Coronary artery (tissue), 2 donors: ENCODE data around the gene HOXC12.

Experiments used
- DNase-seq: peaks from one replicate; pipeline ENCODE4 v3.0.0-alpha.2; 2017; ENCODE audit warnings: low spot score
- H3K27ac ChIP-seq, 2 donors: fragments of 200-600 bp; sonication (generic); one replicate each; pipeline ENCODE4 v1.5.1; 2016 to 2019
- H3K4me3 ChIP-seq: fragments of 200-600 bp; sonication (generic); 2 replicates; pipeline ENCODE4 v1.5.1; 2016; ENCODE audit warnings: mild to moderate bottlenecking, moderate library complexity
- CTCF ChIP-seq: fragments of 200-600 bp; sonication (generic); IDR thresholded peaks from one replicate; pipeline ENCODE4 v1.5.1; 2019; ENCODE audit warnings: antibody characterized with exemption

HOXC12 gene

DNA sequence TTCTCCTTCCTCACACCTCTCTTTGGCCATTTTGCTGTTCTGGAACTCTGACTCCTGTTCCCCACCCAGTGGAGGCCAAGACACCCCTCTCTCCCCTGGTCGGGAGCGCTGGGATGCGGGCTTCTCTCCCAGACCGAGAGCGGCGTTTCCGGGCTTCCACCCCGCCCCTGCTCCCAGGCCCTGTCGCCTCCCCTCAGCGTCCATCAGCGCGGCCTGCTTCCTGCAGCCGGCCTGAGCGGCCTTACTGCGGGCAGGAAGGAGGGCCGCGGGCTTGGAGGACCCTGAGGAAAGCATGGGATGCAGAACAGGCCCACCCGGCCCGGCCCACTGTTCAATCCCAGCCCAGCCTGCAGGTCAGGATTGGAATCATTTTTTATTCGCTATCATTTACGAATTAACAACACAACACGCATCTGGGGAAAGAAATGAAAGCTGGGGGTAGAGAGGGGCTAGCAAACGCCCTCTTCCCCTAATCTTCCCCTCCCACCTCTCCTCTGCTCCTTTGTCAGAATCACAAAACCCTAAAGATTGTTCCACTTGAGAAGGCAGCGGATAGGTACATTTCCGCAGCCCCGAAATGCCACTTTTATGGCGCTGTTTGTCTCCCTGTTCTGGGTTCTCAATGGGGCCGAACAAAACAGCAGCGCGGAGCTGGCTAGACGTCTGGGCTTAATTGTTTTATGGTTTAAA is 50.3 kb downstream of the HOXC12 start:
- DNase-seq, result no peak
- TF ChIP-seq CTCF, result no peak
- Histone ChIP-seq H3K27ac (no peak overlapping the region), H3K4me3 (no peak overlapping the region)

DNA sequence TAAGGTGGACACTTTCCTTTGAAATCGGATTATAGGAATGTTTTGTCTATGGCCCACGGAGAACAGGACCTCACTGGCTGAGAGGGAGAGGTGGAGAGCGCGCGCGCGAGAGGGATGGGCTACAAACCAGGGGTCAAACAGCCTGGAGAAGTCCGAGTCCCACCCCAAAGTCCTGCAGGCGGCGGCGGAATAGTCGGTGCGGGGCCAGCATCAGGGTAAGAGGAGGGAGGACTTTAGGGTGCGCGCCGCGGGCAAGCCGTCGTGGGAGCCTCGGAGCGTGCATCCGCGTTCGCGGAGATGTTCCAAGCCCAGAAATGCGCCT is 50.8 kb downstream of the HOXC12 start:
- no peak for TF ChIP-seq CTCF
- H3K4me3 ChIP-seq, result no peak overlapping the region
- no peak for DNase-seq
- no peak overlapping the region for H3K27ac ChIP-seq

- Histone ChIP-seq H3K4me3 (peak overlapping the region; percentile 15), H3K27ac (no peak overlapping the region)
- DNase-seq, result peak; percentile 82
- TF ChIP-seq CTCF, result peak; percentile 88
Observed at GRCh38 chr12:54005853-54006558, 51.3 kb downstream of the HOXC12 start.

GRCh38 chr12:54006559-54007220 is 52.0 kb downstream of the HOXC12 start:
- TF ChIP-seq CTCF, result no peak
- Histone ChIP-seq H3K27ac (no peak overlapping the region), H3K4me3 (peak overlapping the region; percentile 15)
- no peak for DNase-seq

DNA sequence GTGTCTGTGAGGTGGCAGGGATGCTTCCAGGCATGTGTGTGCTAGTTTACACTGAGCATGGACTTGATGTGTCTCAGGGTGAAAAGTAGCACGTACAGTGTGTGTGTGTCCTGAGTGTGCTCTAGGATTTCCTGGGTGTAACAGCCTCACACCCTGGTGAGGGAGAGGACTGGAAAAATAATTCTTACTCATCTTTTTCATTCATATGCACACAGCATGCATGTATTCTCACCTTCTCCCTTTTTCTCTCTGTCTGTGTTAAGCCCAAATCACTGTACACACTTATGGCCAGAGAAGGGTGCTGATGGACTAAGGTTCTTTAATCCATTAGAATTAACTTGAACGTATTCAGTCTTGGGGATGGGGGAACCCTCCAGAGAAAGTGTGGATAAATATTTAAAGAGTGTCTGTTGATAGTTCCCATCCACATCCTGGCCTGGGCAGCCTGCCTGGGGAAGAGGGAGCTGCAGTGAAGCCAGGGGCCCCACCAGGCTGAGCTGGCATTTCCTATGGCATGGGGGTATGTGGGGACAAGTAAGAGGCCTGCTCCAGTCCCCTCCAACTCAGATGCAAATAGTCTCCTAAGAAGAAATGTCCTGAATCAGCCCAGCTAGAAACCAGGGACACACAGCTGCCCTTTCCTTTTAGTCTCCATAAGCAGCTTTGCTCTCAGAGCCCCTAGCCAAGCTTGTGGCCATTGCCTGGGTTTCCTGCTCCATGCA is 53.0 kb downstream of the HOXC12 start:
- no peak for DNase-seq
- no peak overlapping the region for H3K27ac ChIP-seq
- TF ChIP-seq CTCF, result no peak
- H3K4me3 ChIP-seq, result no peak overlapping the region

DNA sequence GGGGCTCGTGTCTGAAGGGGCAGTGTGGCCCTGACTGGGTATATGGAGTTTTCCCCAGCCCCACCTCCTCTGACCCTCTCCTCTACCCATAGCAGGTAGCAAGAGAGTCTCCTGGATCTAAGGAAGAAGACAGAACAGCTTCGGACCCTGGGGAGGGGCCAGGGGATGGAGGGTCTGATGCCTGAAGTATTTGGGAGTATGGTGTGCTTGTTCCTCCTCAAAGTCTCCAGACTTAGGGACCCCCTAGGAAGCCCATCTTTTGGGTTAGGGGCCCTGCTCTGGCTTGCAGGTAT is 53.5 kb downstream of the HOXC12 start:
- Histone ChIP-seq H3K27ac (no peak overlapping the region), H3K4me3 (no peak overlapping the region)
- no peak for DNase-seq
- no peak for TF ChIP-seq CTCF
